ENCODE results near the gene FAM111A.

FAM111A gene

GRCh38 chr11:59180168-59180776, 37.6 kb downstream of the FAM111A start:
- no peak for DNase-seq

- no peak for DNase-seq
Observed at GRCh38 chr11:59180907-59181306, 38.3 kb downstream of the FAM111A start.

GRCh38 chr11:59181746-59182456, 39.2 kb downstream of the FAM111A start:
- no peak for DNase-seq

- DNase-seq: no peak
Observed at GRCh38 chr11:59182457-59183151, 39.9 kb downstream of the FAM111A start.

GRCh38 chr11:59183771-59184170, 41.1 kb downstream of the FAM111A start:
- DNase-seq: no peak

- DNase-seq: no peak
Observed at GRCh38 chr11:59184691-59185339, 42.2 kb downstream of the FAM111A start.

GRCh38 chr11:59185386-59185945, 42.8 kb downstream of the FAM111A start:
- no peak for DNase-seq

- peak; percentile 40 for DNase-seq
Observed at GRCh38 chr11:59186130-59186594, 43.5 kb downstream of the FAM111A start.

GRCh38 chr11:59187035-59187434, 44.4 kb downstream of the FAM111A start:
- no peak for DNase-seq

- no peak for DNase-seq
Observed at GRCh38 chr11:59187587-59187986, 44.9 kb downstream of the FAM111A start.

- DNase-seq: no peak
Observed at GRCh38 chr11:59188954-59189353, 46.3 kb downstream of the FAM111A start.

GRCh38 chr11:59189986-59190385, 47.3 kb downstream of the FAM111A start:
- DNase-seq: no peak

GRCh38 chr11:59191095-59191494, 48.4 kb downstream of the FAM111A start:
- no peak for DNase-seq

- no peak for DNase-seq
Observed at GRCh38 chr11:59191890-59192289, 49.2 kb downstream of the FAM111A start.

GRCh38 chr11:59192446-59193020, 49.9 kb downstream of the FAM111A start:
- DNase-seq: no peak

GRCh38 chr11:59193587-59194130, 51.0 kb downstream of the FAM111A start:
- no peak for DNase-seq

- DNase-seq: no peak
Observed at GRCh38 chr11:59195586-59195985, 52.9 kb downstream of the FAM111A start.

- DNase-seq: no peak
Observed at GRCh38 chr11:59196777-59197176, 54.1 kb downstream of the FAM111A start.

GRCh38 chr11:59197991-59198390, 55.3 kb downstream of the FAM111A start:
- DNase-seq: no peak

GRCh38 chr11:59198726-59199125, 56.1 kb downstream of the FAM111A start:
- DNase-seq: no peak

GRCh38 chr11:59199546-59200422, 57.1 kb downstream of the FAM111A start:
- no peak for DNase-seq

- DNase-seq: no peak
Observed at GRCh38 chr11:59200423-59200746, 57.7 kb downstream of the FAM111A start.
